SIG-M5 (cell line): ENCODE data around the gene GSAP.
"Not testable (repeated sequence)": the region's sequence is repeated elsewhere in the genome, so short reads cannot be mapped to it uniquely, and the experiment has no call there.

ENCODE experiments used
- DNase-seq: peaks from one replicate; lab custom pipeline; 2025; lab: John Stamatoyannopoulos, UW

GSAP gene

DNA sequence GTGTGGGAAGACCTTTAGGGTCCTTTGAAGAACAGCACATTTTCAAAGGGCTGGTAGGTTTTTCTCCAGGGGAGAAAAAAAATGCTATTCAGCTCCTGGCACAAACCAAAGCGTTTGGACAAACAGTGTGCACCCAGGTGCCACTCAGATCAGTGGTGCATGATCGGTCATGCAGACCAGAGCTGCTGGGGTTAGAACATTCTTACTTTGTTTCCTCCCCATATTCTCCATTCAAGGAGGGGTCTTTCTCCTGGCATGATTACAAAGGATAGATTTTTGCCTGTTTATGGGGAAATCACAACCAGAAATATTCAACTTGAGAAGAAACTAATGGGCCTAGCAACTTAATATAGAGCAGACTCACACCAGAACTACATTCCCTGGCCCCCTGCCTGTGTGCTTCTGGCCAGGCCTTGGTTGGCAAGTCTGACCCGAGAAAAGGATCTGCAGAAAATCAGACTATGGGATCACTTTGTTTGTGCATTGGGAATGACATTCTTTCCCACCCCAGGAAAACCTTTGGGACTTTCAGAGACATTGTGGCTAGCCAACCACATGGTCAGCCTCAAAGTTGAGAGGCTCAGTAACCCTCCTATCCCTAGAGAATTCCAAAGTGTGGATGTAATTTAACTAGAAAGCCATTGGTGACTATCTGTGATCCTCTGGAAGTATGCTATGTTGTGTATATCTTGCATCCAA lies 134.2 kb downstream of the GSAP start:
- DNase-seq: no peak

DNA sequence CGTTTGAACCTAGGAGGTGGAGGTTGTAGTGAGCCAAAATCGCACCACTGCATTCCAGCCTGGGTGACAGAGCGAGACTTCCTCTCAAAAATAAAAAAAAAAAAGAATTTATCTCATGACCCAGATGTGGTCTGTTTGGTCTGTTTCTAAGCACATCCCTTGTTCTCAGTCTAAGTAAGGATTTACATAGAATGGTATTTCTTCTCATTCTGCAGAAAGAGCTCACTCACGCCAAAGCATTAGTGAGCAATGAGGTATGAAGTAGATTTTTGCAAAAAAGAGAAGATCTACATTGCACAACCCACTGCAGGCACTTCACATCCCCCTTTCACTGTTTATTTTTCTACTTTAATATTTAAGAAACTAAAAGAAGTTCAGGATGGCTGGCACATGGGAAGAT lies 140.0 kb downstream of the GSAP start:
- DNase-seq: no peak

DNA sequence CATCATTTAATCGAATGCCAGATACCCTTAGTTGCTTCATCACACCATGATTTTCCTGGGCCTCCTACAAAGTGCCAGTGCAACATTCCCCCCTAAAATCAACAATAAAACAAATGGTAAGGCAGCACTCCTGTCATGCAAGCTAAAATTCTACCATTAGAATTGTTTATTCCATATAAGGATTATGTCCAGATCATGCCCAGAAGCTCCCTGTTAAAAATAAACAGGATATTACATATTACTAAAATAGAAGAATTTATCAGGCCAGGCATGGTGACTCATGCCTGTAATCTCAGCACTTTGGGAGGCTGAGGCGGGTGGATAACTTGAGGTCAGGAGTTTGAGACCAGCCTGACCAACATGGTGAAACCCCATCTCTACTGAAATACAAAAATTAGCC lies 140.5 kb downstream of the GSAP start:
- DNase-seq: not testable (repeated sequence)

DNA sequence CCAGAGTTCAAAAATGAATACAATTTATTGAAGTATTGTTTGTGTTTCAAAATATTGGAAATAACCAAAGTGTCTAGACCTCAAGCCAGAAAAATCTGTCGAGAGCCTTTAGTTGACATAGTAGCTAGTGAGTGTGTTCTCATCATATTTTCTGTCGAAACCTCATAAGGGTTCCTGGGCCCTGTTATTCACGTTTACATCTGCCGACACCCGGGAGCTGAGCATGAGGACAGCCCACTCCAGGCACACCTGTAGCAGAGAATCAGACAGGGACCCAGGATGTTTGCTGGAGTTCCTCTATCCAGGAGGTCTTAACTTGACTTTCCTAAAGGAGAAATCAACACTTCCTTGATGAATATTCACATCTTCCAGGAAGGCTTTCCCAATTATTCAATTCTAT lies 144.4 kb downstream of the GSAP start:
- no peak for DNase-seq

DNA sequence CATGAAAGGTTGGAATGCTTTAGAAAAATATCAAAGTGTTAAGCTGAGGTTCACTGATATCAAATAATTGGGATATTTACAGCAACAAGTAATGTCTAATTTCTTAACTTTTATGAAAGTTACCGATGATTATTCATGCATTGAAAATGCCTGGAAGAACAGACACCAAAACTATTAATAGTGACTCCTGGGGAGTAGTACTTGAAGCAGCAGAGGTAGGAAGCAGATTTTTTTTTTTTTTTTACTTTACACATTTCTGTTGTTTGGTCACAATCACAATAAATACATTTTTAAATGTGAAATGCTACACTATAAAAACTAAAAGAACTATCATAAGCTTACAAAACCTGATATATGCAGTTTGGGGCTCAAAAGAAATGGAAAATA lies 146.1 kb downstream of the GSAP start:
- no peak for DNase-seq

DNA sequence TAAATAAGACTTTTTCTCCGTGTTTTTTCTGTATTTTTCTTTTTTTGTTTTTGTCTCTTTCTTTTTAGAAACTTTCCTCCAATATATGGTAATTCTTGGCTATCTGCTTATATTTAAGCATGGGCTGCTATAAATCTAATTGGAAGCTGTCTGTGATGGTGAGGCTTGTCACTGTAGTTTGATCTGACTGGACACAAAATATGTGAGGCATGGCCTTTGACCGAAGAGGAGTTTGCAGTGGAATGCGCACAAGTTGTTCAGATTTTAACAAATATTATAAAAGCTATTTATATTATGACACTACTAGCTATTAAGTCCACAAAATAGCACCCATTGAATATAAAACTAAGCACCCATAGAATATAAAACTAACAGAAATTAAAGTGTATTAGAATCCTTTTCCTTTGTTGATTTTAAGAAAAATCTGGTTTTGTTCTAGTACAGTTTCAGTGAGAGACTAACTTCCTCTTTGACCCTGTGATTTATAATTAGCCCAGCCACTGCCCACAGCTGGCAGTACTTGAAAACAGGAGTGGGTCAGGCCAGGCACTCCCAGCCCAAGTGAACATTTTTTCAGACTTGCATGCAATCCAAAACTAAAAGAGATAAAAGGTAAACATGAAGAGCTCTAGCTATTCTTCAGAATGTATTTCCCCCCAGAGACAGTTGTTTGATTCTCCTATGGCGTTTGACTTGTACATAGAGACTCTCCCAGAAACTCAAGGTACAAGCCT lies 146.6 kb downstream of the GSAP start:
- DNase-seq: no peak

DNA sequence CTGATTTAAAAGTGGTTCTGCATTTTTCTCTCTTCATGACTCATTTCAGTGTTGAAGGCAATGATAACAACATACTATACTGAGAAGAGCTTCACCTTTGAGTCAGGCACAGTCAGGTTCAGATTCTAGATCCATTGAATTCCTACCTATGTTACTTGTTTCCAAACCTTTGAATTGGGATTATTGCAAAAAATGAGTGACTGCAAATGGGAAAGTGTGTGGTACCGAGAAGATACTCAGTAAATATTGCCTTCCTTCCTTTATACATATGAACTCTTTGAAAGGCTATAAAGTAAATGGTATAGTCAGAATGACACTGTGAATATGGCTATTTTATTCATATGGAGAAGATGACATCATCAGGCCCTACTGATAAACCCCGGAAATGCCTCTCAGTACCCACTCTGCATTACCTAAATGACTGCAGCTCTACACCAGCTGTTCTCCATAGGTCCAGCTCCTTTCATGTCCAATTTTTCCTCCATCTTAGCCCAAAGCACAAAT lies 149.8 kb downstream of the GSAP start:
- DNase-seq: no peak

DNA sequence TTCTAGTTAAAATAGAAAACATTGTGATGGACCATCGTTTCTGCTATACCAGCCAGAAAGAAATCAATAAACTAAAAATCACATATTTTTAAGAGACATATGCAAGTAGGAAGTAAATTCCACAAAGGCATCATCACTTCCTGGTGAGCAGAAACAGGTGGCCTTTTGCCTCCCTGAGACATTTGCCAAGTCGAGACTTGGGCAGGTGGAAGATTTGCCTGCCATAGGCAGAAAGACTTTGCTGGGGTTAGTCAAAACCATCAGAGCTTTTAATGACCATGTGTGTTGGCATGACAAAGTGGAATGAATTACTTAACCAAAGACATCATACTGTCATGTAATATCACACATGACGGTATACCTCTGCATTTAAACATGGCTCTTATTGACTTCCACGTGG lies 150.5 kb downstream of the GSAP start:
- DNase-seq: no peak

DNA sequence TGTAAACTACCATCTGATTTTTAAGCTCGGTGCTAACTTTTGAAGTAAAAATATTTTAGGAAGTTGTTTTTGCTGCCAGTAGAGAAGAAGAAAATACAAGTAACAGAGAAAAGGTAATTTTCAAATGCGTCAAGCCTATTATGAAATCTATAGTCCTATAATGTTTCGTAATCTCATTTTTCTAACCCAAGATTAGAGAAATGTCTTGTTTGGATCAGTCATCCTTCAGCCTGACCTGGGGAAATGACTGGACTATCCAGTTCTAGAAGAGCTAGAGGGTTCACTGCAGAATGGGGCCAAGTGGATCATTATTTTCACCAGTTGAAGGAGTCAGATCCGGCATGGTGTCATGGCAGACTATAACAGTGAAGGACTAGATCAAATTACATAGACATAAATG lies 153.8 kb downstream of the GSAP start:
- no peak for DNase-seq
